Heart right ventricle (tissue), 16 donors: ENCODE results near the gene GGPS1. TPM values are rescaled to one million over a fixed set of nuclear protein-coding genes. Genes with fewer than 3 reads are reported as not detected.

ENCODE experiments used
- ATAC-seq, 8 donors: fragments of 200-7000 bp; cut with Tn5 transposase; one replicate each; pipeline ENCODE4 v1.9.1; 2020; ENCODE audit warnings: mild to moderate bottlenecking in 8 of 8, moderate library complexity in 8 of 8, moderate number of reproducible peaks in 1 of 8
- DNase-seq, 2 donors: peaks; one replicate each; pipeline ENCODE4 v3.0.0-alpha.2; 2020
- H3K27ac ChIP-seq, 10 donors: fragments of 200-600 bp; sonication (generic) in 2 of 10; one replicate each; pipeline versions ENCODE4 v1.5.0 to v1.8.0; 2020 to 2022; ENCODE audit warnings: mild to moderate bottlenecking in 3 of 10
- H3K27me3 ChIP-seq, 7 donors: fragments of 200-600 bp; one replicate each; pipeline ENCODE4 v1.8.0; 2021 to 2022; ENCODE audit warnings: mild to moderate bottlenecking in 2 of 7
- H3K36me3 ChIP-seq, 9 donors: fragments of 200-600 bp; sonication (generic) in 1 of 9; one replicate each; pipeline versions ENCODE4 v1.5.0 to v1.8.0; 2020 to 2022; ENCODE audit warnings: mild to moderate bottlenecking in 2 of 9
- H3K4me1 ChIP-seq, 9 donors: fragments of 200-600 bp; sonication (generic) in 1 of 9; one replicate each; pipeline versions ENCODE4 v1.5.0 to v1.8.0; 2020 to 2022; ENCODE audit warnings: mild to moderate bottlenecking in 4 of 9
- H3K4me3 ChIP-seq, 10 donors: fragments of 200-600 bp; sonication (generic) in 2 of 10; one replicate each; pipeline versions ENCODE4 v1.5.0 to v1.8.0; 2020 to 2022; ENCODE audit warnings: mild to moderate bottlenecking in 7 of 10, moderate library complexity in 2 of 10
- H3K9me3 ChIP-seq, 11 donors: fragments of 200-600 bp in 10 of 11; sonication (generic) in 2 of 11; one replicate each; pipeline versions ENCODE4 v1.5.0 to v1.8.0; 2013 to 2022; ENCODE audit warnings: mild to moderate bottlenecking in 2 of 11, control low read depth in 1 of 11, moderate library complexity in 1 of 11
- WGBS, 2 donors: extraction: QIAGEN DNeasy Blood & Tissue Kit; methylation state at CpG; one replicate each; pipeline ENCODE4 v1.1.7; 2013; ENCODE audit warnings: inconsistent platforms in 1 of 2; 5-methylcytosine and 5-hydroxymethylcytosine counted together
- intact Hi-C, 10 donors: fragments of 100-400 bp; cut with DNase I; formaldehyde crosslinking; loops; one replicate each; pipeline versions ENCODE4 v1.11.1 to v1.14.2; 2022
- polyA plus RNA-seq, 2 donors: library from polyadenylated mRNA; stranded (reverse); fragments of 200-250 nt; gene quantifications; one replicate each; pipeline ENCODE4 v1.2.3, GENCODE V29; 2013
- total RNA-seq, 10 donors: library from RNA; stranded (reverse); fragmentation: NEBNext Ultra II Directional in 3 of 10; extraction: Animal tissue kit (Norgen Biotek cat#: 25700) in 3 of 10; gene quantifications; one replicate each; pipeline versions ENCODE4 v1.2.1 to v1.2.4, GENCODE V29; 2021 to 2023
- TF ChIP-seq, protein P1 (sequence below), 9 donors: fragments of 200-600 bp; sonication (generic) in 2 of 9; IDR thresholded peaks; one replicate each; pipeline versions ENCODE4 v1.5.0 to v1.8.0; 2021 to 2022; ENCODE audit warnings: antibody characterized with exemption in 9 of 9, mild to moderate bottlenecking in 5 of 9, moderate library complexity in 1 of 9
- donor health status: Arrhythmogenic right ventricular cardiomyopathy.
- donor health status: ischemic (EF 13 %, LVEDD 7.1; RV severe dilation, severe dysfunction).
- donor health status: healthy with polysubstance abuse.
- donor health status: DM: no; HTN: yes; CAD: no.
- donor health status: DM: no; HTN: no; CAD: no.
- donor health status: ischemic (EF 25% LVEDD 6.9; RV normal size, moderate dysfunction).
- donor health status: ischemic (EF 25% LVEDD 5.7; RV mildly dilated, moderate dysfunction).
- donor health status: healthy.
- donor health status: DM: yes; HTN: yes; CAD: no.
- donor health status: Ischemic cardiomyopathy.
- donor health status: ischemic (EF 35%, LVEDD 5.7; RV mildly dilated, moderate dysfunction).
- donor health status: nonischemic (EF 11% LVEDD 7.7; RV severe dilation, severe dysfunction).
- donor health status: DM: yes; HTN: yes; CAD: no.
- donor health status: PGD.
- donor health status: ischemic (EF 29% LVEDD 5.4; RV normal size, mild dysfunction).
- donor health status: nonischemic (EF 23%, LVEDD 6.1; RV moderate dilation, normal function).

Gene GGPS1
- total and polyA plus RNA-seq, 12 donors: 21.0 to 40.0 (median 33.9) TPM

DNA sequence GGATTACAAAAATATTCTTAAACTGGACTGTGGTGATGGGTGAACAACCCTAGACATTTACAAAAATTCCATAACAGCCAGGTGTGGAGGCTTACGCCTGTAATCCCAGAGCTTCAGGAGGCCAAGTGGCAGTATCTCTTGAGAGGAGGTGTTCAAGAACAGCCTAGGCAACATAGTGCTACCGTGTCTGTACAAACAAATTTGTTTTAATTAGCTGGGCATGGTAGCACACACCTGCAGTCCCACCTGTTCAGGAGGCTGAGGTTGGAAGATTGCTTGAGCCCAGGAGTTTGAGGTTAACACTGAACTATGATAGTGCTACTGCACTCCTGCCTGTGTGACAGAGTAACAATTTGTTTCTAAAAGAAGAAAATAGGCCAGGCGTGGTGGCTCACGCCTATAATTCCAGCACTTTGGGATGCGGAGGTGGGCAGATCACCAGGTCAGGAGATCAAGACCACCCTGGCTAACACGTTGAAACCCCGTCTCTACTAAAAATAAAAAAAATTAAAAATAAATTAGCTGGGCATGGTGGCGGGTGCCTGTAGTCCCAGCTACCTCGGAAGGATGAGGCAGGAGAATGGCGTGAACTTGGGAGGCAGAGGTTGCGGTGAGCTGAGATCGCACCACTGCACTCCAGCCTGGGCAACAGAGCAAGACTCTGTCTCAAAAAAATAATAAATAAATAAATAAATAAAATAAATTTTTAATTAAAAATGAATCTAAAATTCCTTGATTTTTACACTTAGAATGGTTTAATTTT is 37.4 kb upstream of the GGPS1 start:
- intact Hi-C loops: no loop called here
- 92 to 94% methylated on average over 12 of the region's 12 CpGs for WGBS, 2 donors
- no peaks in the 10 kb centered on the region for H3K27me3 ChIP-seq

DNA sequence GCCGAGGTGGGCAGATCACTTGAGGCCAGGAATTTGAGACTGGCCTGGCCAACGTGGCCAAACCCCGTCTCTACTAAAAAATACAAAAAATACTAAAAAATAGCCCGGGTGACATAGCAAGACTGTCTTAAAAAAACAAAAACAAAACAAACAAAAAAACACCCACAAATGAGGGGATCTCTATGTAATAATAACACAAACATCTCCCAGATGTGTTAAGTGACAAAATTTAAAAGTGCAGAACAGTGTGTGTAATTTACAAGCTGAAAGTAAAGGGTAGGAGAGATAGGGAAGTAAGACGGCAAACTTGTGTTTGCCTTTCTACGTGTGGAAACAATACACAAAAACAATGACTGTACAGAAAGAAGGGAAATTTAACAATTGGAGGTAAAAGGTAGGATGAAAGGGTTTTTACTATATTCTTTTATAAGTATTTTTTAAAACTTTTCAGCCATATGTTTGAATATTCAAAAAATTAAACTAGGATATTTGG is 36.7 kb upstream of the GGPS1 start:
- peaks cover 0 to 58% (median 35%) of the 10 kb centered on the region in 9 donors for H3K4me1 ChIP-seq
- no peaks in the 10 kb centered on the region for H3K36me3 ChIP-seq
- no peaks in the 10 kb centered on the region for H3K27me3 ChIP-seq
- H3K9me3 ChIP-seq: peaks cover 0 to 9% (median 0%) of the 10 kb centered on the region in 11 donors
- WGBS, 2 donors: 72 to 79% methylated on average over 6 of the region's 6 CpGs
- TF ChIP-seq, protein P1, sequence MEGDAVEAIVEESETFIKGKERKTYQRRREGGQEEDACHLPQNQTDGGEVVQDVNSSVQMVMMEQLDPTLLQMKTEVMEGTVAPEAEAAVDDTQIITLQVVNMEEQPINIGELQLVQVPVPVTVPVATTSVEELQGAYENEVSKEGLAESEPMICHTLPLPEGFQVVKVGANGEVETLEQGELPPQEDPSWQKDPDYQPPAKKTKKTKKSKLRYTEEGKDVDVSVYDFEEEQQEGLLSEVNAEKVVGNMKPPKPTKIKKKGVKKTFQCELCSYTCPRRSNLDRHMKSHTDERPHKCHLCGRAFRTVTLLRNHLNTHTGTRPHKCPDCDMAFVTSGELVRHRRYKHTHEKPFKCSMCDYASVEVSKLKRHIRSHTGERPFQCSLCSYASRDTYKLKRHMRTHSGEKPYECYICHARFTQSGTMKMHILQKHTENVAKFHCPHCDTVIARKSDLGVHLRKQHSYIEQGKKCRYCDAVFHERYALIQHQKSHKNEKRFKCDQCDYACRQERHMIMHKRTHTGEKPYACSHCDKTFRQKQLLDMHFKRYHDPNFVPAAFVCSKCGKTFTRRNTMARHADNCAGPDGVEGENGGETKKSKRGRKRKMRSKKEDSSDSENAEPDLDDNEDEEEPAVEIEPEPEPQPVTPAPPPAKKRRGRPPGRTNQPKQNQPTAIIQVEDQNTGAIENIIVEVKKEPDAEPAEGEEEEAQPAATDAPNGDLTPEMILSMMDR (IDR thresholded peaks at IDR 0.05): no peak
- no peak overlapping the region for H3K27ac ChIP-seq
- no peak for ATAC-seq
- DNase-seq: no peak
- H3K4me3 ChIP-seq: no peak overlapping the region
- intact Hi-C loops: no loop called here

More for the DNA sequence above, 37.4 kb upstream of the GGPS1 start:
- TF ChIP-seq, protein P1 (IDR thresholded peaks at IDR 0.05): no peak
- Histone ChIP-seq H3K4me3 (no peak overlapping the region), H3K9me3 (peaks cover 0 to 3% (median 0%) of the 10 kb centered on the region in 11 donors), H3K4me1 (peaks cover 0 to 65% (median 41%) of the 10 kb centered on the region in 9 donors), H3K27ac (no peak overlapping the region), H3K36me3 (no peaks in the 10 kb centered on the region)
- no peak for ATAC-seq
- DNase-seq: no peak

DNA sequence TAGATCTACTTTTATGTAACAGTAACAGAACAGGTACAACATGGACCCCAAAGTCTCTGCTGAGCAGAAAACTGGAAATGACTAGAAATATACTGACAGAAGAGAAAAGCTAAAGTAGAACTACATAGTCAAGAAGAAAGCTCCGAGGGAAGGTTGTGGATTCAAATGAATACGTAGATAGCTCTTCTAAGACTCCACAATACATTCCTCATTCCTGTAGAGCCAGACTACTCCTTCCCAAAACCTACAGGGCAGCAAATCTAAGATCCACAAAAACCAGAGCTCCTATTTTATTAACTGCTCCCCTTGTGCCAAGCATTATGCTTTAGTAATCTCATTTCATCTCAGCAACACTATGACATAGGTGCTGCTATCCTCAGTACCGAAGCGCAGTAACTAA is 35.6 kb upstream of the GGPS1 start:
- DNase-seq (no peak), ATAC-seq (no peak)
- Histone ChIP-seq H3K4me1 (peaks cover 0 to 58% (median 26%) of the 10 kb centered on the region in 9 donors), H3K27me3 (no peaks in the 10 kb centered on the region), H3K27ac (no peak overlapping the region), H3K36me3 (no peaks in the 10 kb centered on the region), H3K4me3 (no peak overlapping the region), H3K9me3 (peaks cover 0 to 19% (median 0%) of the 10 kb centered on the region in 11 donors)
- intact Hi-C loops: no loop called here
- WGBS, 2 donors: 92 to 94% methylated on average over 4 of the region's 4 CpGs
- TF ChIP-seq, protein P1 (IDR thresholded peaks at IDR 0.05): no peak

DNA sequence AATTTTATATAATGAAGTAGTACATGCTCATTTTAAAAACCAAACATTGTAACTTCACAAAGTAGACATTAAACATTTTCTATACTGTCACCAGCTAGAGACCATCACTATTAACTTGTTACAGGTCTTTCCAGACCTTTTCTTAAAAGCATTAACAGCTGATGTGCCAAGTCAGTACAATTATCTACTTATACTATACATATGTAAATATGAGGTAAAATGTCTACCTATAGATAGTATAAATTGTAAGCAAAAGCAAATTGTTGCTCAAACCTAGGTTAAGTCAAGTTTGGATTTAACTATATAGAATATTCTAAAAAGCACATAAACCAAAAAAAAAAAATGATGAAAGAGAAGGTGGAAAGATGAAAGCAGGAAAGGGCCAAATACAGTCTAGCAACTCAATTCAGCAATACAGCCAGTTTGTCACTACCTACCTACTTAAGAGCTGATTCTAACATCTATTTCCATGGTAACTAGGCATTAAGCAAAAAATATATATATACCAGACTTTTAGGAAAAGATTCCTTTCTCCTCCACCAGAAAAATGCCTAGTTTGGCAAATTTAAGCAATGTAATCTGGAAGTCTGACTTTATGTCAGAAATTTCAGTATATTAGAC is 34.9 kb upstream of the GGPS1 start:
- no peaks in the 10 kb centered on the region for H3K27me3 ChIP-seq
- H3K36me3 ChIP-seq: no peaks in the 10 kb centered on the region
- ATAC-seq (no peak), DNase-seq (no peak)
- H3K9me3 ChIP-seq: peaks cover 0 to 19% (median 0%) of the 10 kb centered on the region in 11 donors
- H3K4me1 ChIP-seq: peaks cover 0 to 57% (median 26%) of the 10 kb centered on the region in 9 donors
- TF ChIP-seq, protein P1 (IDR thresholded peaks at IDR 0.05): no peak
- H3K4me3 ChIP-seq: no peak overlapping the region
- intact Hi-C loops: no loop called here
- H3K27ac ChIP-seq: no peak overlapping the region
